Parathyroid adenoma (tissue), 2 donors: ENCODE measurements around the gene LDHB.
A peak's percentile ranks its signal among the peaks of the same experiment; 100 is the strongest.
"Not testable (repeated sequence)": the region's sequence is repeated elsewhere in the genome, so short reads cannot be mapped to it uniquely, and the experiment has no call there.

Experiments
- H2AFZ ChIP-seq: fragments of 300-600 bp; sonication (generic); one replicate; pipeline ENCODE4 v1.7.0; 2017; ENCODE audit warnings: antibody characterized with exemption, mild to moderate bottlenecking
- H3K27ac ChIP-seq: fragments of 300-600 bp; sonication (generic); one replicate; pipeline ENCODE4 v1.7.0; 2017
- H3K27me3 ChIP-seq: fragments of 300-600 bp; sonication (generic); one replicate; pipeline ENCODE4 v1.7.0; 2017; ENCODE audit warnings: low read length; ENCODE audit not compliant: control insufficient read depth, insufficient read depth
- H3K36me3 ChIP-seq: fragments of 300-600 bp; sonication (generic); one replicate; pipeline ENCODE4 v1.7.0; 2017; ENCODE audit warnings: low read length; ENCODE audit not compliant: control insufficient read depth, insufficient read depth
- H3K4me1 ChIP-seq: fragments of 300-600 bp; sonication (generic); one replicate; pipeline ENCODE4 v1.7.0; 2017; ENCODE audit warnings: control low read depth
- H3K4me2 ChIP-seq: fragments of 300-600 bp; sonication (generic); one replicate; pipeline ENCODE4 v1.7.0; 2017; ENCODE audit warnings: low read length
- H3K4me3 ChIP-seq: fragments of 300-600 bp; sonication (generic); one replicate; pipeline ENCODE4 v1.7.0; 2017; ENCODE audit warnings: low read depth, low read length
- H3K79me2 ChIP-seq: fragments of 300-600 bp; sonication (generic); one replicate; pipeline ENCODE4 v1.7.0; 2017; ENCODE audit warnings: control low read depth
- H3K9ac ChIP-seq: fragments of 300-600 bp; sonication (generic); one replicate; pipeline ENCODE4 v1.7.0; 2017; ENCODE audit warnings: mild to moderate bottlenecking
- H3K9me3 ChIP-seq: fragments of 300-600 bp; sonication (generic); one replicate; pipeline ENCODE4 v1.7.0; 2017; ENCODE audit warnings: low read length; ENCODE audit not compliant: control insufficient read depth
- TF ChIP-seq, protein P1 (sequence below): fragments of 300-600 bp; sonication (generic); IDR thresholded peaks from one replicate; pipeline ENCODE4 v1.7.0; 2017; ENCODE audit warnings: antibody characterized with exemption, mild to moderate bottlenecking
- donor health status: primary hyperparathyroidism.

The LDHB gene

DNA sequence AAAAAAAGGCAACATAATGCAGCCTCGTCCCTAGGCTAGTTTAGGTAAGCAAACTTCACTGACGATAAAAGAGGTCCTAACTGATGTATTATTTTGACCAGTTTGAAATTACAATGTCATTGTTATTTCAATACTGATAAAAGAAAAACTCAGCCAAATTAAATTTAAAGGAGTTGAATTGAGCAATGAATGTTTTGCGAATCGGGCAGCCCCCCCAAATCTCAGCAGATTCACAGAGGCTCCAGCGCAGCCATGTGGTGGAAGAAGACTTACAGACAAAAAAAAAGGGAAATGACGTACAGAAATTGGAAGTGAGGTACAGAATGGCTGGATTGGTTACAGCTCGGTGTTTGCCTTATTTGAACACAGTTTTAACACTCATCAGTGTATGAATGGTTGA is 8.2 kb upstream of the LDHB start:
- H3K79me2 ChIP-seq = no peaks in the 10 kb centered on the region
- H3K9me3 ChIP-seq = no peaks in the 10 kb centered on the region
- H3K9ac ChIP-seq = no peak overlapping the region
- no peak overlapping the region for H3K4me2 ChIP-seq
- H3K27me3 ChIP-seq = no peaks in the 10 kb centered on the region
- no peak overlapping the region for H3K27ac ChIP-seq
- no peak overlapping the region for H3K4me3 ChIP-seq
- H3K36me3 ChIP-seq = no peaks in the 10 kb centered on the region
- no peak overlapping the region for H2AFZ ChIP-seq
- TF ChIP-seq, protein P1, sequence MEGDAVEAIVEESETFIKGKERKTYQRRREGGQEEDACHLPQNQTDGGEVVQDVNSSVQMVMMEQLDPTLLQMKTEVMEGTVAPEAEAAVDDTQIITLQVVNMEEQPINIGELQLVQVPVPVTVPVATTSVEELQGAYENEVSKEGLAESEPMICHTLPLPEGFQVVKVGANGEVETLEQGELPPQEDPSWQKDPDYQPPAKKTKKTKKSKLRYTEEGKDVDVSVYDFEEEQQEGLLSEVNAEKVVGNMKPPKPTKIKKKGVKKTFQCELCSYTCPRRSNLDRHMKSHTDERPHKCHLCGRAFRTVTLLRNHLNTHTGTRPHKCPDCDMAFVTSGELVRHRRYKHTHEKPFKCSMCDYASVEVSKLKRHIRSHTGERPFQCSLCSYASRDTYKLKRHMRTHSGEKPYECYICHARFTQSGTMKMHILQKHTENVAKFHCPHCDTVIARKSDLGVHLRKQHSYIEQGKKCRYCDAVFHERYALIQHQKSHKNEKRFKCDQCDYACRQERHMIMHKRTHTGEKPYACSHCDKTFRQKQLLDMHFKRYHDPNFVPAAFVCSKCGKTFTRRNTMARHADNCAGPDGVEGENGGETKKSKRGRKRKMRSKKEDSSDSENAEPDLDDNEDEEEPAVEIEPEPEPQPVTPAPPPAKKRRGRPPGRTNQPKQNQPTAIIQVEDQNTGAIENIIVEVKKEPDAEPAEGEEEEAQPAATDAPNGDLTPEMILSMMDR = no peak
- no peaks in the 10 kb centered on the region for H3K4me1 ChIP-seq

DNA sequence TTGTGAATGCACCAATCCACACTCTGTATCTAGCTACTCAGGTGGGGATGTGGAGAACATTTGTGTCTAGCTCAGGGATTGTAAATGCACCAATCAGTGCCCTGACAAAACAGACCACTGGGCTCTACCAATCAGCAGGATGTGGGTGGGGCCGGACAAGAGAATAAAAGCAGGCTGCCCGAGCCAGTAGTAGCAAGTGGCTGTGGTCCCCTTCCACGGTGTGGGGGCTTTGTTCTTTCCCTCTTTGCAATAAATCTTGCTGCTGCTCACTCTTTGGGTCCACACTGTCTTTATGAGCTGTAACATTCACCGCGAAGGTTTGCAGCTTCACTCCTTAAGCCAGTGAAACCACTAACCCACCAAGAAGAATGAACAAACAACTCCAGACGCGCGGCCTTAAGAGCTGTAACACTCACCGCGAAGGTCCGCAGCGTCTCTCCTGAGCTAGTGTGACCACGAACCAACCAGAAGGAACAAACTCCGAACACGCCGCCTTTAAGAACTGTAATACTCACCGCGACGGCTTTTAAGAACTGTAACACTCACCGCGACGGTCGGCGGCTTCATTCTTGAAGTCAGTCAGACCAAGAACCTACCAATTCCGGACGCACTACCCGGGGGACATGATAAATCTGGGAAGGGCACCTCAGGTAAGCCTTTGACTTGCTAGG is 4.6 kb upstream of the LDHB start:
- TF ChIP-seq, protein P1 = no peak
- H3K4me1 ChIP-seq = no peaks in the 10 kb centered on the region
- H3K9ac ChIP-seq = no peak overlapping the region
- H3K4me3 ChIP-seq = no peak overlapping the region
- no peak overlapping the region for H2AFZ ChIP-seq
- no peaks in the 10 kb centered on the region for H3K36me3 ChIP-seq
- no peaks in the 10 kb centered on the region for H3K9me3 ChIP-seq
- no peaks in the 10 kb centered on the region for H3K79me2 ChIP-seq
- no peaks in the 10 kb centered on the region for H3K27me3 ChIP-seq
- H3K27ac ChIP-seq = no peak overlapping the region
- no peak overlapping the region for H3K4me2 ChIP-seq

DNA sequence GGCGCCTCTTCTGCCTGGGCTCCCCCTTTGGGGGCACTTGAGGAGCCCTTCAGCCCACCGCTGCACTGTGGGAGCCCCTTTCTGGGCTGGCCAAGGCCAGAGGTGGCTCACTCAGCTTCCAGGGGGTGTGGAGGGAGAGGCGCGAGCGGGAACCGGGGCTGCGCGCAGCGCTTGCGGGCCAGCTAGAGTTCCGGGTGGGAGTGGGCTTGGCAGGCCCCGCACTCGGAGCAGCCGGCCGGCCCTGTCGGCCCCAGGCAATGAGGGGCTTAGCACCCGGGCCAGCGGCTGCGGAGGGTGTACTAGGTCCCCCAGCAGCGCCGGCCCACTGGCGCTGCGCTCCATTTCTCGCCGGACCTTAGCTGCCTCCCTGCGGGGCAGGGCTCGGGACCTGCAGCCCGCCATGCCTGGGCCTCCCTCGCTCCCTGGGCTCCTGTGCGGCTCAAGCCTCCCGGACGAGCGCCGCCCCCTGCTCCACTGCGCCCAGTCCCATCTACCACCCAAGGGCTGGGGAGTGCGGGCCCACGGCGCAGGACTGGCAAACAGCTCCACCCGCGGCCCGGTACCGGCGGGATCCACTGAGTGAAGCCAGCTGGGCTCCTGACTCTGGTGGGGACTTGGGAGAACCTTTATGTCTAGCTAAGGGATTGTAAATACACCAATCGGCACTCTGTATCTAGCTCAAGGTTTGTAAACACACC is 3.9 kb upstream of the LDHB start:
- not testable (repeated sequence) for H3K4me3 ChIP-seq, H2AFZ ChIP-seq, H3K9me3 ChIP-seq, H3K27ac ChIP-seq, H3K4me2 ChIP-seq, H3K9ac ChIP-seq, H3K27me3 ChIP-seq, H3K4me1 ChIP-seq, H3K79me2 ChIP-seq, H3K36me3 ChIP-seq

DNA sequence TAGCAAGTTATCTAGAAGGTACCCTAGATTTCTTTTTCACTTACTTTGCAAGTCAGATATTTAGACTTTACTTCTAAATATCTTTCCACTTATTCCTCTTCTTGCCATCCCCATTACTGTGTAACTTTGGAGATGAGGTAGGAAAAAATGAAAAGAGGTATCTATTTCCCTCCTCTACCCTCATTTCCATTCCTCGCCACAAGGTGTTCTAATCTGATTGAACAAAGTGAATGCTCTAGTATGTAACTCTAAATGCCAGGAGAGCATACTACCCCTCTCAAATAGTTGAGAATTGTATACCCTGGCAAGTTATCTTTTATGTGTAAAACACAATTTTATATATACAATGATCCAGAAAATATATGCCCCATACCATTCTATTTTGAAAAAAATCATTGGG is 1.7 kb upstream of the LDHB start:
- Histone ChIP-seq H3K36me3 (no peaks in the 10 kb centered on the region), H3K27me3 (no peaks in the 10 kb centered on the region), H2AFZ (no peak overlapping the region), H3K27ac (no peak overlapping the region), H3K9ac (no peak overlapping the region), H3K4me2 (no peak overlapping the region), H3K79me2 (no peaks in the 10 kb centered on the region), H3K4me1 (peaks cover 6% of the 10 kb centered on the region), H3K9me3 (no peaks in the 10 kb centered on the region), H3K4me3 (no peak overlapping the region)
- TF ChIP-seq, protein P1 = no peak

DNA sequence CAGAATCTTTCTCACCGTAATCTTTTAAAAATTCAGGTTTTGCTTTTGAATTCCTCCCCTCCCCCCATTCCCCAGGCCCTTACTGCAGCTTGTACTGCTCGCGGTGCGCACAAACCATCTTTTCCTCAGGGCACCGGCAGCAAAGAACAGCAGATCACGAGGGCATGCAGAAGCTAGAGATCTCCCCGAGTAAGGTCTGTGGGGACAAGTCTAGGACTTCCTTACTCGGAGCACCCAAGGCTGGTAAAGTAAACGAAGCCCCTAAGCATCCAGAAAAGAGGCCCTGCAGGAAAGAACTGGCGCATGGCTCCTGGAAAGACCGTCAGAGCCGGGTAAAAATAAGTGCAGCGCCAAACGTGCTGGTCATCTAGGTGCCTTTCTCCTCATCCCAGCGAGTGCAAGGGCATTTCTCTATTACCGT is 727 bp downstream of the LDHB start:
- H3K79me2 ChIP-seq = no peaks in the 10 kb centered on the region
- peak overlapping the region; percentile 73 for H3K4me3 ChIP-seq
- TF ChIP-seq, protein P1 = no peak
- no peaks in the 10 kb centered on the region for H3K36me3 ChIP-seq
- no peak overlapping the region for H3K9ac ChIP-seq
- peaks cover 6% of the 10 kb centered on the region for H3K4me1 ChIP-seq
- H3K9me3 ChIP-seq = no peaks in the 10 kb centered on the region
- peak overlapping the region; percentile 73 for H3K4me2 ChIP-seq
- peak overlapping the region; percentile 95 for H2AFZ ChIP-seq
- H3K27ac ChIP-seq = peak overlapping the region; percentile 73
- no peaks in the 10 kb centered on the region for H3K27me3 ChIP-seq
